K562 (cell line): ENCODE measurements around the gene SULT2B1. TPM values are rescaled to one million over a fixed set of nuclear protein-coding genes. Genes with fewer than 3 reads are reported as not detected.

Experiments used
- ATAC-seq: fragments of 200-7000 bp; cut with Tn5 transposase; 3 replicates; pipeline ENCODE4 v1.9.1; 2020; ENCODE audit warnings: moderate library complexity
- BruUV-seq: library from RNA; stranded (reverse); fragments of 400-500 nt; replicated peaks from 2 replicates; lab custom pipeline; 2021; lab: Mats Ljungman, UMichigan
- CTCF ChIA-PET: fragments of 300-600 bp; formaldehyde crosslinking; extraction: SDS; loops from one replicate; lab custom pipeline; 2021; ENCODE audit warnings: low intra/inter-chr PET ratio; lab: Yijun Ruan, JAX
- POLR2A ChIA-PET: fragments of 300-600, 350-650 bp; sonication (Branson Sonifier 250); formaldehyde crosslinking; extraction: SDS; loops from one replicate; lab custom pipeline; 2021; ENCODE audit warnings: antibody characterized with exemption, inconsistent platforms; lab: Yijun Ruan, JAX
- DNase-seq, 4 experiments: peaks; one replicate each; pipeline versions ENCODE4 v3.0.0 to v3.0.0-alpha.2; 2011 to 2018; ENCODE audit warnings: low spot score in 3 of 4, mixed read lengths in 3 of 4; ENCODE audit errors: extremely low read depth in 1 of 4
- FAIRE-seq: peaks from 2 replicates; lab custom pipeline; 2011; peaks lifted over from hg19 to GRCh38; lab: Jason Lieb, UNC
- H2AFZ ChIP-seq: 2 replicates; pipeline ENCODE4 v1.6.0; 2011; ENCODE audit warnings: low read depth, low read length, control low read depth, inconsistent platforms
- H3K27ac ChIP-seq: fragments of 200-600 bp; 3 replicates; pipeline ENCODE4 v1.8.0; 2011; ENCODE audit warnings: low read depth, mild to moderate bottlenecking, control low read depth, inconsistent platforms, low read length, moderate library complexity, mixed read lengths; ENCODE audit errors: extremely low read depth
- H3K27me3 ChIP-seq, 2 experiments: fragments of 300-600 bp in 1 of 2; 2 replicates in 1 of 2; 3 replicates in 1 of 2; pipeline versions ENCODE4 v1.6.0 to v1.8.0; 2011; ENCODE audit warnings: inconsistent platforms in 2 of 2, low read length in 2 of 2, mild to moderate bottlenecking in 1 of 2, mixed read lengths in 1 of 2, moderate library complexity in 1 of 2; ENCODE audit not compliant: control insufficient read depth in 2 of 2, insufficient read depth in 2 of 2
- H3K36me3 ChIP-seq: fragments of 300-600 bp; 3 replicates; pipeline ENCODE4 v1.8.0; 2011; ENCODE audit warnings: mild to moderate bottlenecking, low read length, inconsistent platforms; ENCODE audit not compliant: control insufficient read depth, insufficient read depth
- H3K4me1 ChIP-seq, 2 experiments: fragments of 200-600 bp in 1 of 2; replicated peaks in 1 of 2; 2 replicates in 1 of 2; 3 replicates in 1 of 2; pipeline versions ENCODE4 v1.5.1 to v1.8.0; 2011; ENCODE audit warnings: inconsistent platforms in 2 of 2, low read length in 2 of 2, mild to moderate bottlenecking in 1 of 2, mixed read lengths in 1 of 2, moderate library complexity in 1 of 2; ENCODE audit not compliant: control insufficient read depth in 2 of 2, insufficient read depth in 2 of 2
- H3K4me2 ChIP-seq: 2 replicates; pipeline ENCODE4 v1.6.1; 2011; ENCODE audit warnings: low read length, control low read depth, inconsistent platforms, mixed read lengths; ENCODE audit not compliant: insufficient read depth
- H3K4me3 ChIP-seq: fragments of 200-600 bp; sonication (generic), shearing (Covaris generic); 2 replicates; pipeline ENCODE4 v1.5.1; 2016; ENCODE audit warnings: control low read depth, inconsistent platforms
- H3K79me2 ChIP-seq: fragments of 200-600 bp; 3 replicates; pipeline ENCODE4 v1.8.0; 2011; ENCODE audit warnings: low read length, inconsistent platforms; ENCODE audit not compliant: control insufficient read depth, insufficient read depth
- H3K9ac ChIP-seq, 2 experiments: 2 replicates each; pipeline versions ENCODE4 v1.6.0 to v1.6.1; 2011; ENCODE audit warnings: low read depth in 2 of 2, low read length in 2 of 2, control low read depth in 1 of 2, inconsistent platforms in 1 of 2, mild to moderate bottlenecking in 1 of 2, mixed read lengths in 1 of 2; ENCODE audit not compliant: insufficient read depth in 1 of 2
- H3K9me1 ChIP-seq: one replicate; pipeline ENCODE4 v1.6.0; 2011; ENCODE audit warnings: inconsistent platforms, mild to moderate bottlenecking, low read length, moderate library complexity; ENCODE audit not compliant: control insufficient read depth, insufficient read depth
- H3K9me3 ChIP-seq: replicated peaks from 2 replicates; pipeline ENCODE4 v1.5.1; 2011; ENCODE audit warnings: low read depth, low read length, inconsistent platforms; ENCODE audit not compliant: control insufficient read depth, insufficient read depth
- H4K20me1 ChIP-seq: replicated peaks from 2 replicates; pipeline ENCODE4 v1.6.1; 2011; ENCODE audit warnings: low read length, inconsistent platforms, mixed read lengths; ENCODE audit not compliant: control insufficient read depth, insufficient read depth
- E2F6 ChIP-seq, 2 experiments: IDR thresholded peaks; 2 replicates each; pipeline ENCODE4 v1.6.1; 2011; ENCODE audit warnings: borderline replicate concordance in 1 of 2, control low read depth in 1 of 2, low read depth in 1 of 2, low read length in 1 of 2, mild to moderate bottlenecking in 1 of 2, mixed read lengths in 1 of 2, moderate library complexity in 1 of 2; ENCODE audit not compliant: insufficient read depth in 1 of 2, insufficient read length in 1 of 2, poor library complexity in 1 of 2, severe bottlenecking in 1 of 2; ENCODE audit errors: extremely low read depth in 1 of 2
- EGR1 ChIP-seq: fragments of 450-650 bp; conservative IDR thresholded peaks from 2 replicates; pipeline ENCODE4 v1.6.1; 2017; ENCODE audit warnings: mild to moderate bottlenecking
- ELF1 ChIP-seq: fragments of 200-800 bp; sonication (Bioruptor generic); IDR thresholded peaks from 2 replicates; pipeline ENCODE4 v1.6.1; 2016; ENCODE audit warnings: missing genetic modification characterization, missing compliant biosample characterization
- HDAC6 ChIP-seq: IDR thresholded peaks from 2 replicates; pipeline ENCODE4 v1.6.1; 2012; ENCODE audit warnings: low read depth, mild to moderate bottlenecking, control low read depth, inconsistent platforms, low read length, moderate library complexity
- HNRNPL ChIP-seq: fragments of 200-400 bp; formaldehyde crosslinking; IDR thresholded peaks from 2 replicates; pipeline ENCODE4 v1.6.1; 2017; ENCODE audit warnings: low read depth, mild to moderate bottlenecking, low read length
- IRF9 ChIP-seq: fragments of 450-650 bp; IDR thresholded peaks from 2 replicates; pipeline ENCODE4 v1.6.1; 2016; ENCODE audit warnings: missing biosample characterization, missing genetic modification characterization
- KDM5B ChIP-seq: fragments of 200-600 bp; sonication (generic); IDR thresholded peaks from 2 replicates; pipeline ENCODE4 v1.6.1; 2012; ENCODE audit warnings: low read depth, mild to moderate bottlenecking, moderate library complexity, low read length, control low read depth, inconsistent platforms; ENCODE audit not compliant: insufficient replicate concordance
- MTA1 ChIP-seq: fragments of 450-650 bp; IDR thresholded peaks from 2 replicates; pipeline ENCODE4 v1.6.1; 2017; ENCODE audit warnings: borderline replicate concordance
- NFATC3 ChIP-seq: fragments of 450-650 bp; IDR thresholded peaks from 2 replicates; pipeline ENCODE4 v1.6.1; 2017; ENCODE audit warnings: mild to moderate bottlenecking
- NR2F6 ChIP-seq: fragments of 450-650 bp; formaldehyde crosslinking; IDR thresholded peaks from 2 replicates; pipeline ENCODE4 v1.4.0; 2020; ENCODE audit warnings: mild to moderate bottlenecking
- RB1 ChIP-seq: fragments of 450-650 bp; IDR thresholded peaks from 2 replicates; pipeline ENCODE4 v1.6.1; 2017; ENCODE audit warnings: low read depth, mild to moderate bottlenecking
- RNF219 ChIP-seq: fragments of 250-450 bp; sonication (Bioruptor Pico); IDR thresholded peaks from 2 replicates; pipeline ENCODE4 v1.5.0; 2022; ENCODE audit warnings: mild to moderate bottlenecking
- TCFL5 ChIP-seq: fragments of 250-450 bp; sonication (Bioruptor Pico); conservative IDR thresholded peaks from 2 replicates; pipeline ENCODE4 v1.6.1; 2021; ENCODE audit warnings: mild to moderate bottlenecking, moderate library complexity, matching md5 sums
- YBX1 ChIP-seq: fragments of 450-650 bp; IDR thresholded peaks from 2 replicates; pipeline ENCODE4 v1.7.1; 2016; ENCODE audit warnings: mild to moderate bottlenecking
- ZNF444 ChIP-seq: fragments of 250-450 bp; sonication (Bioruptor Pico); IDR thresholded peaks from 2 replicates; pipeline ENCODE4 v1.4.0; 2020; ENCODE audit warnings: mild to moderate bottlenecking, moderate library complexity
- ZNF707 ChIP-seq: fragments of 250-450 bp; sonication (Bioruptor Pico); conservative IDR thresholded peaks from 2 replicates; pipeline ENCODE4 v1.8.0; 2022; ENCODE audit warnings: inconsistent platforms, mild to moderate bottlenecking, moderate library complexity
- WGBS: fragments of 100-300 bp; shearing (Covaris generic); methylation state at CpG from one replicate; pipeline ENCODE4 v1.1.6; 2016; ENCODE audit warnings: low coverage, mixed read lengths; ENCODE audit not compliant: insufficient coverage; ENCODE audit errors: missing lambda C conversion rate; 5-methylcytosine and 5-hydroxymethylcytosine counted together
- in situ Hi-C: fragments of 300-500 bp; cut with MboI; formaldehyde crosslinking; loops from 4 replicates; pipeline ENCODE4 v1.15.0; 2018; ENCODE audit warnings: inconsistent platforms, mixed read lengths
- intact Hi-C: fragments of 100-400 bp; cut with micrococcal nuclease; formaldehyde crosslinking; loops from 2 replicates; pipeline ENCODE4 v1.14.2; 2022
- polyA plus RNA-seq, 8 experiments: library from polyadenylated mRNA; depleted of rRNA in 4 of 8; stranded (reverse) in 5 of 8; unstranded in 3 of 8; fragments of >200 nt; fragmentation: Nextera tagmentation in 2 of 8; fragmentation: Illumina TruSeq in 1 of 8; extraction: Ambion mirVana in 2 of 8; extraction: Trizol in 1 of 8; gene quantifications; 2 replicates each; pipeline versions ENCODE4 v1.2.1 to v1.2.3, GENCODE V29; 2011 to 2014; ENCODE audit warnings: inconsistent platforms in 1 of 8, missing spikeins in 1 of 8
- total RNA-seq, 7 experiments: library from RNA; depleted of rRNA in 6 of 7; stranded (reverse); fragments of >200 nt in 6 of 7; fragmentation: Illumina TruSeq in 2 of 7; extraction: Trizol in 2 of 7; gene quantifications; 2 replicates each; pipeline versions ENCODE4 v1.2.1 to v1.2.3, GENCODE V29; 2011 to 2021; ENCODE audit warnings: low replicate concordance in 1 of 7

Gene SULT2B1
- total and polyA plus RNA-seq, 9 of the 15 experiments (the other 6 are each of a cell fraction or from before 2014, with no cell fraction given): 0.09 to 0.62 (median 0.22) TPM; not detected in 2

- no peak for TF ChIP-seq IRF9 (tag)
- TF ChIP-seq HDAC6: no peak
- TF ChIP-seq EGR1: no peak
- no peak for TF ChIP-seq ZNF444 (CRISPR knock-in tag)
- TF ChIP-seq RB1: no peak
Measured at GRCh38 chr19:48530770-48531169, 21.2 kb upstream of the SULT2B1 start (continued).

DNA sequence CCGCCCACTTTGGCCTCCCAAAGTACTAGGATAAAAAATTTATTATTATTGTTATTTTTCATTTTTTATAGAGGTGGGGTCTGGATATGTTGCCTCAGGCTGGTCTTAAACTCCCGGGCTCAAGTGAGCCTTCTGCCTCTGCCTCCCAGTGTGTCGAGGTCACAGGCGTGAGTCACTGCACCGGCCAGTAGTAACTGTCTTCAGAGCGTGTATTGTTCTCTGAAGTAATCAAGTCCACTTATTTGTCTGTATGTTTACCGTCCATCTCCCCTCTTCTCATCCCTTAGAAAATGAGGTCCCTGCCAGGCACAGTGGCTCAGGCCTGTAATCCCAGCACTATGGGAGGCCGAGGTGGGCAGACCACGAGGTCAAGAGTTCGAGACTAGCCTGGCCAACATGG, 18.2 kb upstream of the SULT2B1 start:
- Histone ChIP-seq H3K27me3 (no peaks in the 10 kb centered on the region), H3K4me3 (no peak overlapping the region), H2AFZ (no peak overlapping the region), H3K36me3 (no peaks in the 10 kb centered on the region), H3K27ac (no peak overlapping the region), H3K79me2 (no peaks in the 10 kb centered on the region), H3K4me1 (no peaks in the 10 kb centered on the region; a peak in 1 of 5 replicates), H4K20me1 (no peaks in the 10 kb centered on the region), H3K4me2 (no peak overlapping the region), H3K9ac (no peak overlapping the region), H3K9me3 (no peaks in the 10 kb centered on the region; the same call in 1 of the 2 replicates), H3K9me1 (no peaks in the 10 kb centered on the region)
- CTCF ChIA-PET: no interaction called here
- DNase-seq (no peak), FAIRE-seq (no peak), ATAC-seq (no peak)
- TF ChIP-seq MTA1: no peak
- no peak for TF ChIP-seq ELF1 (tag)
- no peak for TF ChIP-seq NR2F6
- TF ChIP-seq E2F6 (IDR thresholded peaks at IDR 0.05; ENCODE audit: borderline replicate concordance in 1 of 2, extremely low read depth in 1 of 2, insufficient read depth in 1 of 2, insufficient read length in 1 of 2, low read depth in 1 of 2, low read length in 1 of 2, poor library complexity in 1 of 2, severe bottlenecking in 1 of 2): no peak
- no peak for TF ChIP-seq YBX1
- TF ChIP-seq ZNF707 (CRISPR knock-in tag): no peak
- no peak for TF ChIP-seq HNRNPL
- TF ChIP-seq RNF219 (CRISPR knock-in tag): no peak
- no peak for TF ChIP-seq TCFL5 (CRISPR knock-in tag)
- no peak for TF ChIP-seq KDM5B
- no peak for TF ChIP-seq NFATC3
- 34% methylated on average over 10 of the region's 10 CpGs for WGBS
- intact Hi-C loops: no loop called here
- BruUV-seq: no TSS peak
- POLR2A ChIA-PET: no interaction called here
- in situ Hi-C loops: no loop called here
